Superior temporal gyrus (tissue), 1 donor: ENCODE results near the gene ATP6V0E1.
A peak's percentile ranks its signal among the peaks of the same experiment; 100 is the strongest.

Experiments used
- DNase-seq: peaks from one replicate; pipeline ENCODE4 v3.0.0-alpha.2; 2016; ENCODE audit errors: extremely low spot score

ATP6V0E1 gene

GRCh38 chr5:172983542-172984243, at the start of gene ATP6V0E1:
Gene ATP6V0E1, plus strand, starts transcription at chr5:172983771. Its CDS starts 90 bp downstream, at chr5:172983861.
- peak; percentile 94 for DNase-seq

GRCh38 chr5:172935096-172935495, 48.5 kb upstream of the ATP6V0E1 start:
- no peak for DNase-seq

GRCh38 chr5:172936401-172936800, 47.2 kb upstream of the ATP6V0E1 start:
- DNase-seq, result no peak

- no peak for DNase-seq
These were observed 44.5 kb upstream of the ATP6V0E1 start for GRCh38 chr5:172939071-172939470.

GRCh38 chr5:172939611-172940267, 43.8 kb upstream of the ATP6V0E1 start:
- DNase-seq, result peak; percentile 50

- DNase-seq, result no peak
These were observed 43.1 kb upstream of the ATP6V0E1 start for GRCh38 chr5:172940268-172941066.

- DNase-seq, result no peak
These were observed 42.5 kb upstream of the ATP6V0E1 start for GRCh38 chr5:172941067-172941516.

- no peak for DNase-seq
These were observed 41.0 kb upstream of the ATP6V0E1 start for GRCh38 chr5:172942556-172942955.

- DNase-seq, result no peak
These were observed 40.2 kb upstream of the ATP6V0E1 start for GRCh38 chr5:172943283-172943841.

GRCh38 chr5:172943906-172944305, 39.7 kb upstream of the ATP6V0E1 start:
- no peak for DNase-seq

- no peak for DNase-seq
These were observed 38.8 kb upstream of the ATP6V0E1 start for GRCh38 chr5:172944741-172945140.

GRCh38 chr5:172945151-172945550, 38.4 kb upstream of the ATP6V0E1 start:
- DNase-seq, result no peak

GRCh38 chr5:172946146-172946545, 37.4 kb upstream of the ATP6V0E1 start:
- no peak for DNase-seq

GRCh38 chr5:172949426-172949825, 34.1 kb upstream of the ATP6V0E1 start:
- DNase-seq, result no peak

GRCh38 chr5:172950176-172950965, 33.2 kb upstream of the ATP6V0E1 start:
- no peak for DNase-seq

- DNase-seq, result no peak
These were observed 32.1 kb upstream of the ATP6V0E1 start for GRCh38 chr5:172951371-172952033.

GRCh38 chr5:172952034-172952511, 31.5 kb upstream of the ATP6V0E1 start:
- DNase-seq, result no peak

- no peak for DNase-seq
These were observed 29.5 kb upstream of the ATP6V0E1 start for GRCh38 chr5:172953776-172954675.

GRCh38 chr5:172954751-172955159, 28.8 kb upstream of the ATP6V0E1 start:
- DNase-seq, result no peak

GRCh38 chr5:172956228-172956627, 27.3 kb upstream of the ATP6V0E1 start:
- no peak for DNase-seq
